ENCODE data around the gene ANKS3.

The ANKS3 gene

GRCh38 chr16:4734063-4734729, at the start of gene ANKS3, which contains the start of gene DNAAF8:
Gene ANKS3 (minus strand): TSS chr16:4734271. CDS start chr16:4730149, 4,122 bp downstream.
Gene DNAAF8 (plus strand): TSS chr16:4734537. CDS start chr16:4736515, 1,978 bp downstream.
- DNase-seq (ENCODE audit: low read depth), result peak; percentile 97

- no peak for DNase-seq (ENCODE audit: low read depth)
These were observed 49.3 kb upstream of the ANKS3 start for GRCh38 chr16:4783251-4783950.

- DNase-seq (ENCODE audit: low read depth), result peak; percentile 50
These were observed 46.2 kb upstream of the ANKS3 start for GRCh38 chr16:4780235-4780634.

DNA sequence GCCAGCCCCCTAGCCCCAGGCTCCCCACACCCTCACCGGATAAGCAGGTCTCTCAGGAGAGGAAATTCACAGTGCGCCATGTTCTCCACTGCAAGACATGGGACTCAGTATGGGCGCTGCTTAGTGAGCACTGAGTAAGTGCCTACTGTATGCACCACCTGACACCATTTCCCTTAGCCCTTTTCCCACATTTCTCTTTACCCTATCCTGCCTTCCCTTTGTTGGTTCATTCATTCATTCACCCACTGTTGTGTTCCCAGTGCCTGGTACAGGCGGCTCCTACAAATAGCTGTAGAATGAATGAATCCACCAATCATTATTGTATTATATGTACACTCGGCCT, 44.0 kb upstream of the ANKS3 start:
- DNase-seq (ENCODE audit: low read depth), result no peak

- DNase-seq (ENCODE audit: low read depth), result no peak
These were observed 43.4 kb upstream of the ANKS3 start for GRCh38 chr16:4777339-4778049.

GRCh38 chr16:4776141-4776705, 42.2 kb upstream of the ANKS3 start:
- no peak for DNase-seq (ENCODE audit: low read depth)

DNA sequence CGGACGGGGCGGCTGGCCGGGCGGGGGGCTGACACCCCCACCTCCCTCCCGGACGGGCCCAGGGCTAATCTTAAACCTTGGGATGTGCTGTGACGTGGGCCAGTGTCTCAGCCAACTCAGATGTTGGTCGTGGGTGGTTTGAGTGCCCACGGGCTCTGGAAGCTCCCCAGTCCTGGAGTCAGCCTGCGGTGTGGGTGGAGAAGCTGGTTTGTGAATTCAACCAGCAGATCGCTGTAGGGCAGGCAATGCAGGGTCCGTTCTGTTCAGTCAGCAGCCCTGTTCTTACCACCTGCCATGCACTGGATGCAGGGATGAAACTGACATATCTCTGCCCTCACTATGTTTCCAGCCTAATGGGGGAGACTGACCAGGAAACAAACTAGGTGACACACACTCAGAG, 40.9 kb upstream of the ANKS3 start:
- DNase-seq (ENCODE audit: low read depth), result no peak

DNA sequence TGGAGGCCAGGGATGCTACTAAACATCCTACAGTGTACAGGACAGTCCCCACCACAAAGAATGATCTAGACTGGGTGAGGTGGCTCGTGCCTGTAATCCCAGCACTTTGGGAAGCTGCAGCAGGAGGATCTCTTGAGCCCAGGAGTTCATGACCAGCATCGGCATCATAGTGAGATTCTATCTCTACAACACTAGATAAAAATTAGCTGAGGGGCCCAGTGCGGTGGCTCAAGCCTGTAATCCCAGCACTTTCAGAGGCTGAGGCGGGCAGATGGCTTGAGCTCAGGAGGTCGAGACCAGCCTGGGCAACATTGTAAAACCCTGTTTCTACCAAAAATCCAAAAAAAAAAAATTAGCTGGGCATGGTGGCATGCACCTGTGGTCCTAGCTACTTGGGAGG, 38.3 kb upstream of the ANKS3 start:
- DNase-seq (ENCODE audit: low read depth), result no peak

- no peak for DNase-seq (ENCODE audit: low read depth)
These were observed 37.6 kb upstream of the ANKS3 start for GRCh38 chr16:4771646-4772045.

DNA sequence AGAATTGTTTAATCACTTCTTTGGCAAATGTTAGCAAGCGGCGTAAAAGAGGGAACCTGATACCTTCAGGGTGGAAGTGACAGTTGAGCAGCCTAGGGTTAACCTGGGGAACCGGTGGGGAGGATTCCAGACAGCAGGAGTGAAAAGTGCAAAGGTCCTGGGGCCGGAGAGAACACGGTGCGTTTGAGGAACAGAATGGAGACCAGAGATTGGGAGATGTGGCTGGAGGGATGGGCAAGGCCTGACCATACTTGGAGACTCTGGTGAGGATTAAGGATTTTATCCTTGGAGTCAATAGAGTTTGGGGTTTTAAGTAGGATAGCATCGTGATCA, 35.2 kb upstream of the ANKS3 start:
- DNase-seq (ENCODE audit: low read depth), result no peak

DNA sequence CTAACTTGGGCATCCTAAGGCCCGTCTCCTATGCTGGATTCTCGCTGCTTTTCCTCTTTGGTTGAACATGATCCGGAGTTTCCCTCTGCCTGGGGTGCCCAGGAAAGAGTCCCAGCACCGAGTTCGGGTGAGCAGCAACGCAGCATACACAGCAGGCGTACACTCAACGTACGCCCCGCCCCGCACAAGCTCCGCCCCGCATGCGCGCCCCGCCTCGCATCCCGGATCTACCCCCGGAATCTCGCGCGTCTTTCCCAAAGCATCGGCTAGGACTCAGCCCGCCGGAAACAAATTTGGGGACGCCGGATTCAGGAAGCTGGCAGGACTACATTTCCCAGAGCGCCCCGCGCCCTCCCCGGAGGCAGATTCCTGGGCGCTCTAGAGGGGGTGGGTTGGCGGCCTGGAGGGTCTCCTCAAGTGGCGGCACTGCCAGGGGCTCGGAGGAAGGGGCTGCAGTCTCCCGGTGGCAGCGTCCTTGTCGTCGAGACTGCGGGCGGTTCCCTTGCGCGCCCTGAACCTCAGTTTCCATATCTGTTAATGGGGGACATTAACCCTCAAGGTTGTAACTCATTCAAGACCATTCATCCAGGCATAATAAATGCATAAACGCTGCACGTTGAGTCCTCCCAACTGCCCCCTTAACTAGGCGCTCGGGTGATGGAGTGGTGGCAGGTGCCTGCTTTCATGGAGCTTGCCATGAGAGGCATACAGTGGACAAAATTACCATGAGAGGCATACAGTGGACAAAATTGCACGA, 34.7 kb upstream of the ANKS3 start:
- DNase-seq (ENCODE audit: low read depth), result peak; percentile 95

DNA sequence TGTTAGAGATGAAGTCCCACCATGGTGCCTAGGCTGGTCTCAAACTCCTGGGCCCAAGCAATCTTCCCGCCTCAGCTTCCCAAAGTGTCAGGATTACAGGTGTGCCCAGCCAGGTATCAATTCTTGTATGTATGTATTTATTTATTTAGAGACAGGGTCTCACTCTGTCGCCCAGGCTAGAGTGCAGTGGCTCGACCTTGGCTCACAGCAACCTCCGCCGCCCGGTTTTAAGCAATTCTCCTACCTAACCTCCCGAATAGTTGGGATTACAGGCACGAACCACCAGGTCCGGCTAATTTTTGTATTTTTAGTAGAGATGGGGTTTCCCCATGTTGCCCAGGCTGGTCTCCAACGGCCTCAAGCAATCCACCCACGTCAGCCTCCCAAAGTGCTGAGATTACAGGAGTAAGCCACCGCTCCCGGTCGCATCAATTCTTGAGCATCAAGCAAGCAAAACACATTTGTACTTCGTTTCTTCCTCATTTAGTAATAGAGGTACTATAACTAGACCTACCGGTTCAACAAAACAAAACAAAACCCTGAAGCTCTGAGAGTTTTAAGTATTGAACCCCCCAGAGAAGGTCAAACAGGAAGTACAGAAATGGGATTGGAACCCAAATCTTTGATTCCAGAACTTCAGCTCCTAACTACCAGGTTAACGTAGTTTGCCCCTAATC, 33.9 kb upstream of the ANKS3 start:
- DNase-seq (ENCODE audit: low read depth), result peak; percentile 36

- DNase-seq (ENCODE audit: low read depth), result peak; percentile 95
These were observed 33.0 kb upstream of the ANKS3 start, which contains the start of gene ZNF500 for GRCh38 chr16:4766875-4767628. Gene ZNF500 (minus strand): TSS chr16:4767162. CDS start chr16:4765978, 1,184 bp downstream.

GRCh38 chr16:4765511-4766474, 31.7 kb upstream of the ANKS3 start:
- DNase-seq (ENCODE audit: low read depth), result no peak

- no peak for DNase-seq (ENCODE audit: low read depth)
These were observed 29.7 kb upstream of the ANKS3 start for GRCh38 chr16:4763791-4764190.

DNA sequence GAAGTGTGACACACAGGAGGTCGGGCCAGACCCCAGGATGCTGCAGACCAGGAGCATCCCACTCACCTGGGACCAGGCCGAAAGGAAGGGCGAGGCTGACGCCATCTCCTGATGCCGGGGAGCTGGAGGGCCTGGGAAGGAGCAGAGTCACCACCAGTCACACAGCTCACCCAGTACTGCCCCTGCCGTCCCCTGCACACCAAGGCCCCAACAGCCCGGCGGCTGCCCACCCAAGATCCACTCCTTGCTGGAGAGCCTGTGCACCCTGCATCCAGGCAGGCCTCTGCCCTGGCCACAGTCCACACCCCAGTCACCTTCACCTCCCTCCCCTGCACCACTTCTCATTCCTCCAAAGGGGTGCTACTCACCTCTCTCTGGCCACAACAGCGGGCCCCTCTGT, 28.1 kb upstream of the ANKS3 start:
- no peak for DNase-seq (ENCODE audit: low read depth)

DNA sequence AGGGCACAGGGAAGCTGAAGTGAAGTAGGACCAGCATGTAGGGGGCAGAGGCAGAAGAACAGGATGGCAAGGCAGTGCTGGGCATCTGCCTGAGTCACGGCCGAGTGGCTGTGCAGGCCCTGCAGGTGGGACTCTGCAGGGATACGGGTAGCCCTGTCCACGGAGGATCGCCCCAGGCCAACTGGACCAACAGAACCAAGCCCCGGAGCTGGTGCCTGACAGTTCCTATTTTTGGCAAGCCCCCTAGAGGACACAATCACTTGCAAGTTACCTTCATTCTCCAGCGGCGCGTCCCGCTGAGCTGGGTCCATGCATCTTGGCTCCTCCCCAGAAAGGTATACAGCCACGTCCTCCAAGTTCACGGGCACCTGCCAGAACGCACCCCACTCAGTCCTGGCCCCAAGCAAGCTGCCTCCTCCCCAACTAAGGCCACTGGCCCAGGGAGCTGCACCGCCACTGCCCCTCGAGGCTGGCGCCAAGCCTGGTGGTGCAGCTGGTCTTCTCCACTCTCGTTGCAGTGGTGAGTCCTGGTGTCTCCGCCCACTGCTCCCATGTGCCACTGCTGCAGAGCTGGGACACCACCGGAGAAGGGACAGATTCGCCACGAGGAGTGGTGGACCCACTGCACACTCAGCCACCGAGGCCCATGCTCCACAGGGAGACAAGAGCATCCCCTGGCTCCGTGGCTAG, 26.3 kb upstream of the ANKS3 start:
- DNase-seq (ENCODE audit: low read depth), result no peak

DNA sequence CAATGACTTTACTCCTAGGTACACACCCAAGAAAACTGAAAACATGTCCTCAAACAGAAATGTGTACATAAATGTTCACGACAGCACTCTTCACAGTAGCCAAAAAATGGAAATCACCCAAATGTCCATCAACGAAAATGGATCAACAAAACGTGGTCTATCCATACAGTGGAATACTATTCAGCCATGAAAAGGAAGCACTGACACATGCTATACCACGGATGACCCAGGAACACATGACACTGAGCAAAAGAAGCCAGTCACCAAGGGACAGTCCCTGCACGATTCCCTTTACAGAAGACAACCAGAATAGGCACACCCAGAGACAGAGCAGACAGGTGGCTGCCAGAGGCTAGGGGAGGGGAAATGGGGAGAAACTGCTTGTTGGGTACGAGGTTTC, 21.6 kb upstream of the ANKS3 start:
- DNase-seq (ENCODE audit: low read depth), result no peak

DNA sequence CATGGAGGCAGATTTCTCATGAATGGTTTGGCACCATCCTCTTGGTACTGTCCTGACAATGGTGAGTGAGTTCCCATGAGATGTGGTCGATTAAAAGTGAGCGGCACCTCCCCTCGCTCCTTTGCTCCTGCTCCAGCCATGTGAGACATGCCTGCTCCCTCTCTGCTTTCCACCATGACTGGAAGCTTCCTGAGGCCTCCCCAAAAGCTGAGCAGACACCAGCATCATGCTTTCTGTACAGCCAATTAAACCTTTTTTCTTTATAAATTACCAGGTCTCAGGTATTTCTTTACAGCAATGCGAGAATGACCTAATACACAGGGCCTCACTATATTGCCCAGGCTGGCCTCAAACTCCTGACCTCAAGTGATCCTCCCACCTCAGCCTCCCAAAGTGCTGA, 20.8 kb upstream of the ANKS3 start:
- no peak for DNase-seq (ENCODE audit: low read depth)

Measured in ELR (cell line).